Activated CD4-positive, alpha-beta T cell treated with anti-CD3 and anti-CD28 coated beads, Interleukin-2, Interleukin-4, amounts not matched to agents 100 ng/mL and 50 ng/mL, durations not matched to agents 16 hours and 8 hours (primary cell): ENCODE measurements around the gene ADAM19.
A peak's percentile ranks its signal among the peaks of the same experiment; 100 is the strongest.

Source experiments
- DNase-seq: peaks from one replicate; pipeline ENCODE4 v3.0.0-alpha.2; 2020; ENCODE audit warnings: low spot score

The ADAM19 gene

DNA sequence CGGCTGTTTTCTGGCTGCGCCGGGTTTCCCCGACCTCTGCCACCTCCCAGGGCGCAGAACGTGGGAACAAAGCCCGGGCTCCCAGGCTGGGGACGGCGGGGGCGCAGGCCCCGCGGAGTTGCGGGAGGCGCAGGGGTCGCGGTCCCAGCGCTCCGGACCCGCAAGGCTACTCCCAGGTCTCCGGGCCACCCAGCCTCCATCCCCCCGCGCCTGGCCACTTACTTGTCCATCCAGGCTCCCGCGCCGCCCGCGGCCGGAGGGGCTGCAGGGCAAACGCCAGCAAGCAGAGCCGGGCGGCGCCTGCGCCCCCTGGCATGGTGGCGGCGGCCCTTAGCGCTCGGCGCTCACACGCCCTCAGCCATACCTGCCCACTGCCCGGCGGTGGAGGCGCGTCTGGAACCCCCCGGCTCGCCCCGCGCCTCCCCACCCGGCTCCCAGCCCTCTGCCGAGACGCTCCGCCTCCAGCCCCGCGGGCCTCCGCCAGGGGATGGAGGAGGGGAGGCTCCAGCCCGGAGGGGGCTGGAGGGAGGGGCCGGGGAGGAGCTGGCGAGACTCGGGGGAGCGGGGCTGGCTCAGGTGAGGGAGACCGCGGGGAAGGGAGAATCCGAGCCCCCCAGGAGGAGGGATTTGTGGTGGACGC is at the start of gene ADAM19:
Gene ADAM19 (minus strand): TSS at position 395 of the 640 bp plus-strand sequence. CDS start 79 bp downstream, at position 316.
- peak; percentile 66 for DNase-seq

- DNase-seq: no peak
These were observed 48.6 kb upstream of the ADAM19 start for GRCh38 chr5:157624144-157624543.

DNA sequence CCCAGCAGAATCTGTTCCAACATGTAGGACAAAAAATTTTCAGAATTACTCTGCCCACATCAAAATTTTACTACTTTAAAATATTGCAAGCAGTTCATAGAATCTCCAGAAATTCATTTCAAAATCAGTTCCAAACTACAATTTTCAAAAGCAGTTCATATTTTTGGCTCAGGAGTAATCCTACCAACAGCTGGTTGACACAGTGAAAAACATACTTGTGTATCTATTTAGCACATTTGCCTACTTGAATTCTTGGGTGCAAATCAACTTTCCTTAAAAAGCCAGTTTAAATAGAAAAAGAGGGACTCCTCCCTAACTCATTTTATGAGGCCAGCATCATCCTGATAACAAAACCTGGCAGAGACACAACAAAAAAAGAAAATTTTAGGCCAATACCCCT is 45.2 kb upstream of the ADAM19 start:
- DNase-seq: no peak

- DNase-seq: no peak
These were observed 42.7 kb upstream of the ADAM19 start for GRCh38 chr5:157618191-157618765.

DNA sequence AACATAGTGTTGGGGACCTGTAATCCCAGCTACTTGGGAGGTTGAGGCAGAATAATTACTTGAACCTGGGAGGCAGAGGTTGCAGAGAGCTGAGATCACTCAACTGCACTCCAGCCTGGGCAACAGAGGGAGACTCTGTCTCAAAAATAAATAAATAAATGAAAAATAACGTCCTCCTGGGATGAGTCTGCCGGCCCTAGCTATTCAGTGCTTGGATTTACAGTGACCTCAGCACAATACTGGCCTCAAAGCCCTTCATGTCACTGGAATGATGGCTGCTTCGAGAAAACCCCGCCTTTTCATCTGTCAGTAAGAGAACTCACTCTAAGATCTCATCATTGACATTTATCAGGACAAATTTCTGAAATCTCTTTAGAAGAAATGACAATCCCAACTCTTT is 41.2 kb upstream of the ADAM19 start:
- no peak for DNase-seq

DNA sequence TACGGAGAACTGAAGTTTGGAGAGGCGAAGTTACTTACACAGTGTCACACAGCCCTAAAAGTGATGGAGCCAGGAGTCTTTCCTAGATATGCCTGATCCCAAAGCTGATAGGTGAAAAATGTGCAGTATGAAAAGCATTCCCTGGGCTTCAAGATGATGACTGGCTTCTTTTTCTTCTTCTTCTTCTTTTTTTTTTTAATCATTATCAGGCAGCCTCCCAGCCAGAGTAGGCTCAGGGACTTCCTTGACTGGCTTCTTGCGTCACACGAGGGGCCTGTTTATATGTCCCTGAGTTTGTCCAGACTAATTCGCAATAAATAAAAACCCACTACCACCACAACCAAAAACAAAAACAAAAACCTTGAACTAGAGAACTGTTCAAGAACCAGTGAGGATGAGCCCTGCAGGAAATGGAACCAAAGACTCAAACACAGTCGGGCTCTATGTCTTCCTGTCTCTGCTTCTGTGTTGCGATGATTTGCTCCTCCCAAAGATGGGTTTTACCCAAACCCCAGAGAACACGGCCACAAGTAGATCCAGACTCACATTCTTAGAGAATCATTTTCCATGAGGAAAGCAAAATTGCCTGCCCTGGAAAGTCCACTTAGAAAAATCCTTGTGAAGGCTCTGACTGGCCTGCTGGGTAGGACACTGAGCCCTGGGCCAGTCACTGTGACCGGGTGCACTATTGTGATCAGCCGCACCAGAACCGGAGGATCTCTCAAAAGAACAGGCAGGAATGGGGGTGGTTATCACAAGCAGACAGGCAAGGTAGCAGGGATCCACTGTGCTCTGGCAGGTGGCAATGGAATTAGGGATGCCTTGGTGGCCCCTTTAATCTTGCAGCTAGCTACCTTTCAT is 38.0 kb upstream of the ADAM19 start:
- no peak for DNase-seq

GRCh38 chr5:157612581-157612980 is 37.0 kb upstream of the ADAM19 start:
- no peak for DNase-seq

- no peak for DNase-seq
These were observed 36.2 kb upstream of the ADAM19 start for GRCh38 chr5:157611571-157612476.

GRCh38 chr5:157610990-157611389 is 35.4 kb upstream of the ADAM19 start:
- no peak for DNase-seq

DNA sequence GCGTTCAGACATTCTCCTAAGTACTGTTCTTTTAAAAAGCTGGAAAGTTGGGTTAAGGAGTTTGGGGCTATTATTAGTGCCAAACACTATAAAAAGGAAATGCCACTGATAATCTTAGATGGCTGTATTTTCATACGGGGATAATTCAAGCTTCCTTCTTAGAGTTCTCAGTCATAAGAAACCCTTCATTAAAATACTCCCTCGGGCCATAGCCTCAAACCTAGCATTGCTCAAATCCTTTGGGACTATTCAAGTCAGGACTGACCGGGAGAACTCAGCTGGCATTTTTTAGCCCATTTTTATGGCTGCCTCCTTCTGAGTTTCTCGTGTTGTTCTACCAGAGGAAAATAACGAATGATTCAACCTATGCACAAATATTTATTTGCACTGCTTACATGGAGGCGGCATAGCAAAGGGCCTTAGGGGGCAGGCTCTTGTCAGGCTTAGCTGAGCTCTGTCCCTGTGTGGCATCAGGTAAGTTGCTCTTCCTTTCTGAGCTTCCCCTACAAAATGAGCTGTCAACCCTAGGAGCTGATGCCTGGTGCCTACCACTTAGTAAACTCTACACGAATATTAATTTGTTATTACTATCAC is 33.5 kb upstream of the ADAM19 start:
- no peak for DNase-seq

GRCh38 chr5:157607371-157608161 is 32.0 kb upstream of the ADAM19 start:
- peak; percentile 86 for DNase-seq

GRCh38 chr5:157606046-157606445 is 30.5 kb upstream of the ADAM19 start:
- no peak for DNase-seq

DNA sequence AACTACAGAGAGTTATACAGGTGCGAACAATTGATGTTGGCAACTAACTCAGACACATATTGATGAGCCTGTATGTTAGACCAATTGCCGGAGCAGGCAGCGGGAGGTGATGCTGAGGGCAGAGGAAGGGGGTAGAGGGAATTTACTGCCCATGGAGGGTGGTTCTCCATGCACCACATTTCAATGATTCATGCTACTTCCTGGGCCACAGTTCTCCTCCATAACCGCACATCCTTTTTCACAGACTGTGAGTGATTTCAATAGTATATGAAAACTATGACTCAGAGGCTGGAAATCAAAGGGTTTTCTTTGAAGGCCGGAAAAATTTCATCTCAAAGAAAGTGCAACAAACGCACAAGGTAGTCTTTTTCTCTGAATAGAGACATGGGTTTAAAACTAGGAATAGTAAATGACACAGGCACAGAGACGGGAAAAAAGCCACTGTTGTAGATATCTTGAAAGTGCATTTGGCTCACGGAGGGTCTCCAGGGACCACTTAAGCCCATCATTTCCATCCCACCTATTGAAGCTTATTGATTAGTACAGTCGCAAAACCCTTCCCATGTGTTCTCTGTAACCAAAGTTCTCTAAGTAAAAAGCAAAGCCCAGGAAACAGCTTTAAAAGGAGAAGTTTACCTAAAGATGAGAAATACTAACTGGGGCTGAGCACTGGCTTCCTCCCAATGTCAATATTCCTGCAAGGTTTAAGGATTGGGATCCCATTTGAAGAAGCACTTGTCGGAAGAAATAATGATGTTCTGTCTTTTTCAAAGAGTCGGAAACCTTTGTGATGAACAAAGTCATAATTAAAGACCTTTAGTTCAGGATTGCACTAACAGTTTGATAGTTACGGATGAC is 28.0 kb upstream of the ADAM19 start:
- peak; percentile 93 for DNase-seq

- peak; percentile 73 for DNase-seq
These were observed 26.9 kb upstream of the ADAM19 start for GRCh38 chr5:157602505-157602904.

DNA sequence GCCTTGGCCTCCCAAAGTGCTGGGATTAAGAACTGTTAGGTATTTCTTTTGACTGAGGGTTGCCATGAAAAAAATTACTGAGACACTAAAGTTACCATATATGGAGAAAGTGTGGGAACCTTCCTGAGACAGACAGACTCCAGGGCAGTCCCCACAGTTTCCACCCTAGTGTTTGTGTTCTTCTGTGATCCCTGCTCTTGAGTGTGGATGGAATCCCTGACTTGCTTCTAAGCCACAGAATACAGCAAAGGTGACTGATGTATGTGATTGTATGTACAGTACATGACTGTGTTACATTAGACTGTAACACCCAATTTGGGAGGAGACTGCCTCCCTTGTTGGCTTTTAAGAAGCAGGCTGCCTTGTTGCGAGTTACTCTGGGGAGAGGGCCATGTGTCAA is 24.7 kb upstream of the ADAM19 start:
- DNase-seq: no peak

- peak; percentile 60 for DNase-seq
These were observed 24.0 kb upstream of the ADAM19 start for GRCh38 chr5:157599565-157599964.

GRCh38 chr5:157598350-157598936 is 22.9 kb upstream of the ADAM19 start:
- peak; percentile 37 for DNase-seq

GRCh38 chr5:157597277-157597676 is 21.7 kb upstream of the ADAM19 start:
- peak; percentile 72 for DNase-seq

GRCh38 chr5:157596487-157596886 is 20.9 kb upstream of the ADAM19 start:
- DNase-seq: peak; percentile 89
